Lower lobe of right lung (tissue), 2 donors: ENCODE results near the gene RIMKLA. TPM values are rescaled to one million over a fixed set of nuclear protein-coding genes. Genes with fewer than 3 reads are reported as not detected.

Experiments
- ATAC-seq, 2 donors: fragments of 200-7000 bp; cut with Tn5 transposase; one replicate each; pipeline ENCODE4 v1.9.1; 2020 to 2022; ENCODE audit warnings: mild to moderate bottlenecking in 2 of 2, moderate library complexity in 2 of 2
- DNase-seq: peaks from one replicate; pipeline ENCODE4 v3.0.0-alpha.2; 2020
- H3K27ac ChIP-seq: fragments of 200-600 bp; one replicate; pipeline ENCODE4 v1.8.0; 2022
- H3K27me3 ChIP-seq: fragments of 200-600 bp; one replicate; pipeline ENCODE4 v1.8.0; 2022; ENCODE audit warnings: low read depth
- H3K36me3 ChIP-seq: fragments of 200-600 bp; one replicate; pipeline ENCODE4 v1.8.0; 2022; ENCODE audit warnings: mild to moderate bottlenecking
- H3K4me1 ChIP-seq: fragments of 200-600 bp; one replicate; pipeline ENCODE4 v1.8.0; 2022
- H3K4me3 ChIP-seq: fragments of 200-600 bp; one replicate; pipeline ENCODE4 v1.8.0; 2022; ENCODE audit warnings: mild to moderate bottlenecking
- H3K9me3 ChIP-seq: fragments of 200-600 bp; one replicate; pipeline ENCODE4 v1.8.0; 2022
- intact Hi-C: fragments of 100-400 bp; cut with DNase I; formaldehyde crosslinking; loops from one replicate; pipeline ENCODE4 v1.11.0; 2022
- total RNA-seq: library from RNA; stranded (reverse); fragmentation: NEBNext Ultra II Directional; extraction: Animal tissue kit (Norgen Biotek cat#: 25700); gene quantifications from one replicate; pipeline ENCODE4 v1.2.1, GENCODE V29; 2021
- TF ChIP-seq, protein P1 (sequence below): fragments of 200-600 bp; IDR thresholded peaks from one replicate; pipeline ENCODE4 v1.8.0; 2022; ENCODE audit warnings: antibody characterized with exemption, mild to moderate bottlenecking
- donor health status: DM: no; HTN: yes; CAD: no; lungs with severe emphysema.

RIMKLA gene
- total RNA-seq, 1 donor from 2014 or later, result 7.1 TPM

GRCh38 chr1:42429603-42430002 is 49.0 kb downstream of the RIMKLA start:
- Histone ChIP-seq H3K36me3 (no peaks in the 10 kb centered on the region), H3K4me3 (no peak overlapping the region), H3K27me3 (no peaks in the 10 kb centered on the region), H3K4me1 (no peaks in the 10 kb centered on the region), H3K9me3 (no peaks in the 10 kb centered on the region), H3K27ac (no peak overlapping the region)
- TF ChIP-seq, protein P1, sequence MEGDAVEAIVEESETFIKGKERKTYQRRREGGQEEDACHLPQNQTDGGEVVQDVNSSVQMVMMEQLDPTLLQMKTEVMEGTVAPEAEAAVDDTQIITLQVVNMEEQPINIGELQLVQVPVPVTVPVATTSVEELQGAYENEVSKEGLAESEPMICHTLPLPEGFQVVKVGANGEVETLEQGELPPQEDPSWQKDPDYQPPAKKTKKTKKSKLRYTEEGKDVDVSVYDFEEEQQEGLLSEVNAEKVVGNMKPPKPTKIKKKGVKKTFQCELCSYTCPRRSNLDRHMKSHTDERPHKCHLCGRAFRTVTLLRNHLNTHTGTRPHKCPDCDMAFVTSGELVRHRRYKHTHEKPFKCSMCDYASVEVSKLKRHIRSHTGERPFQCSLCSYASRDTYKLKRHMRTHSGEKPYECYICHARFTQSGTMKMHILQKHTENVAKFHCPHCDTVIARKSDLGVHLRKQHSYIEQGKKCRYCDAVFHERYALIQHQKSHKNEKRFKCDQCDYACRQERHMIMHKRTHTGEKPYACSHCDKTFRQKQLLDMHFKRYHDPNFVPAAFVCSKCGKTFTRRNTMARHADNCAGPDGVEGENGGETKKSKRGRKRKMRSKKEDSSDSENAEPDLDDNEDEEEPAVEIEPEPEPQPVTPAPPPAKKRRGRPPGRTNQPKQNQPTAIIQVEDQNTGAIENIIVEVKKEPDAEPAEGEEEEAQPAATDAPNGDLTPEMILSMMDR, result no peak
- ATAC-seq, result no peak
- DNase-seq, result no peak
- intact Hi-C loops, result no loop called here

GRCh38 chr1:42430286-42431135 is 49.9 kb downstream of the RIMKLA start:
- Histone ChIP-seq H3K4me1 (no peaks in the 10 kb centered on the region), H3K27me3 (no peaks in the 10 kb centered on the region), H3K36me3 (no peaks in the 10 kb centered on the region), H3K4me3 (no peak overlapping the region), H3K9me3 (no peaks in the 10 kb centered on the region), H3K27ac (no peak overlapping the region)
- TF ChIP-seq, protein P1, result no peak
- no peak for ATAC-seq
- intact Hi-C loops, result no loop called here
- no peak for DNase-seq

- intact Hi-C loops, result no loop called here
- no peak for ATAC-seq
These were observed 50.9 kb downstream of the RIMKLA start for GRCh38 chr1:42431514-42431913.

GRCh38 chr1:42432714-42433113 is 52.1 kb downstream of the RIMKLA start:
- ATAC-seq (no peak), DNase-seq (no peak)
- Histone ChIP-seq H3K9me3 (no peaks in the 10 kb centered on the region), H3K27ac (no peak overlapping the region), H3K36me3 (no peaks in the 10 kb centered on the region), H3K4me1 (no peaks in the 10 kb centered on the region), H3K4me3 (no peak overlapping the region), H3K27me3 (no peaks in the 10 kb centered on the region)
- intact Hi-C loops, result no loop called here
- TF ChIP-seq, protein P1, result no peak

More at GRCh38 chr1:42431514-42431913, 50.9 kb downstream of the RIMKLA start:
- DNase-seq, result no peak
- TF ChIP-seq, protein P1, result no peak
- Histone ChIP-seq H3K27me3 (no peaks in the 10 kb centered on the region), H3K4me3 (no peak overlapping the region), H3K4me1 (no peaks in the 10 kb centered on the region), H3K27ac (no peak overlapping the region), H3K36me3 (no peaks in the 10 kb centered on the region), H3K9me3 (no peaks in the 10 kb centered on the region)

DNA sequence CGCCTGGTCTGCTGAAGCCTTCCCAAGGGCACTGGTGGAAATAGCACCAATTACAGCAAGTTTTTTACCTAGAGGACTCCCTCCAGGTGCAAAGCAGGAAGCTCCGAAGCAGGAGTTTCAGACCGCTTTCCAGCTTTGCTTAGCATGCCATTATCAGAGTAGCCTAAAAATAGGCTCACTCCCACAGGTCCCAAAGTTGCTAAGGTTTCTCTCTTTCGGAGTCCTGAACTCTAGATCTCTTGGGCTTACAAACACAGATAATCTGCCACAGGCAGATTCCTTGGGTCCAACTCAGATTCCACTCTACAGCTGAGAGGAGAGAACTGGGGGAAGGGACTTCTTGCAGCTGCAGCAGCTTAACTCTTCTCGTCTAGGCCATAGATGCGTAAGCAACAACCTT is 52.8 kb downstream of the RIMKLA start:
- no peaks in the 10 kb centered on the region for H3K36me3 ChIP-seq
- no peaks in the 10 kb centered on the region for H3K4me1 ChIP-seq
- H3K4me3 ChIP-seq, result no peak overlapping the region
- H3K27me3 ChIP-seq, result no peaks in the 10 kb centered on the region
- no peak overlapping the region for H3K27ac ChIP-seq
- intact Hi-C loops, result no loop called here
- no peaks in the 10 kb centered on the region for H3K9me3 ChIP-seq
- TF ChIP-seq, protein P1, result no peak
- DNase-seq, result no peak
- ATAC-seq, result no peak
